Activated gamma-delta T cell treated with Interleukin-2 at 50 U/mL for 16 hours (primary cell): ENCODE data around the gene MAP7.
"Not testable (repeated sequence)": the region's sequence is repeated elsewhere in the genome, so short reads cannot be mapped to it uniquely, and the experiment has no call there.

Experiments used
- DNase-seq: peaks from one replicate; pipeline ENCODE4 v3.0.0-alpha.2; 2020

MAP7 gene

DNA sequence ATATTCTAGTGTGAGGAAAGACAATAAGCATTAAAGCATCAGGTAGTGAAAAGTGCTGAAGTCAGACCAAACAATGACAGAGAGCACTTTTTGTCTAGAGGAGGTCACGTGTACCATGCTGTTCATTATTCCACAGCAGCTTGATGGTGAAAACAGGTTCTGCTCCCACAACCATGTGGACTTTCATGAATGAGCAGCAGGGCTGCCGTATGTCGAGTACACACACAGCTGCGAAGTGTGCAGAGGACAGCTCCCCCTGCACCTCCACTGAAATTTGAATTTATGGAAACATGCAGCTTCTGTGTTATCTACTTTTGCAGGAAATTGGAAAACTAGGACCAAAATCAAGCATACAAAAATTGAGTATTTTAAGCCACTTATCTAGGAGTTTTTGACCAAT is 85.3 kb downstream of the MAP7 start:
- DNase-seq = no peak

DNA sequence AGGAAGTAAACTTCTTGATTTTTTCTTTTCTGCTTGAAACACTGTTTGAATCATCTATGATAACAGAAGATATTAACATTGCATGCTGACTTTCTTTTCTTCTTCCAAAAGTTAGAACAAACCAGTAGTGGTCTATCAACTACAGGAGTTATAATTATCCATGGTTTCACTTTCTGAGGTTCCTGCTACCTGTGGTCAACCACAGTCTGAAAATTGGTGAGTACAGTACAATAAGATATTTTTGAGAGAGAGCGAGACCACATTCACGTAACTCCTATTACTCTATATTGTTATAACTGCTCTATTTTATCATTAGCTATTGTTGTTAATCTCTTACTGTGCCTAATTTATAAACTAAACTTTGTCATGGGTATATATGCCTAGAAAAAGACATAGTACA is 86.1 kb downstream of the MAP7 start:
- no peak for DNase-seq

GRCh38 chr6:136463743-136464142 is 86.5 kb downstream of the MAP7 start:
- no peak for DNase-seq

DNA sequence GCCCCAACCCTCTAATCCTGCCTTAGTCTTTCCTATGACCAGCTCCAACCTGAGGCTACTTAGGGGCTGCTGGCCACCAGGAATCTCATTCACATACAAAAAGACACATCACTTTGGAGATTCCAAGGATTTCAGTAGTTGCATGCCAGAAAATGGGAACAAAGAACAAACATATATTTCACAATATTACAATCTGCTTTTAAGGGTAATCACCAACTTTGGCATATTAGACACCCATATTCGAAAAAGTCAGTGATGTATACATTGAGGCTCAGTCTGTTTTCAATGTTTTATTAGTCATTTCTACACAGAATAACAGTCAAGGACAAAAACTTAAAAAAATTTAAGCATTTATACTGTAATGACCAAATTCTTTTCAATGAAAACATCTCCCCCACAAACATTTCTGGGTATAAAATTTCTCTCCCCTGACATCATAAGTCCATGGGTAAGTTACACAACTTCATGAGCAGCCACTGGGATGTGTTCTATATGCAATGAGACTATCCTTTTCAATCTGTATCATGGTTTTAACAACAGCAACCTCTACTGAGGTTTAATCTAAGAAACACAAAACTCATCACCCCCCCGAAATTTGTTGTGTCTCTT is 103.5 kb downstream of the MAP7 start:
- no peak for DNase-seq

DNA sequence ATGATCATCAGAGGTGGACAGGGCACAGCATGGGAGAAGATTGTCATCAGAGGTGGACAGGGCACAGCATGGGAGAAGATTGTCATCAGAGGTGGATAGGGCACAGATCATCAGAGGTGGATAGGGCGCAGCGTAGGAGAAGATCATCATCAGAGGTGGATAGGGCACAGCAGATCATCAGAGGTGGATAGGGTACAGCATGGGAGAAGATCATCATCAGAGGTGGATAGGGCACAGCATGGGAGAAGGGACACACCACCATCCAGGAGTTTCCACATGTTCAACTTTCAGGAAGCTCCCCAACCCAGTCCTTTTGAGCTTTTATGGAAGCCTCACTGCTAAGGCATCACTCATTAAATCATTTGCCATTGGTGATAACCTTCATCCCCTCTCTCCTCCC is 104.1 kb downstream of the MAP7 start:
- no peak for DNase-seq

GRCh38 chr6:136445063-136445462 is 105.2 kb downstream of the MAP7 start:
- no peak for DNase-seq

DNA sequence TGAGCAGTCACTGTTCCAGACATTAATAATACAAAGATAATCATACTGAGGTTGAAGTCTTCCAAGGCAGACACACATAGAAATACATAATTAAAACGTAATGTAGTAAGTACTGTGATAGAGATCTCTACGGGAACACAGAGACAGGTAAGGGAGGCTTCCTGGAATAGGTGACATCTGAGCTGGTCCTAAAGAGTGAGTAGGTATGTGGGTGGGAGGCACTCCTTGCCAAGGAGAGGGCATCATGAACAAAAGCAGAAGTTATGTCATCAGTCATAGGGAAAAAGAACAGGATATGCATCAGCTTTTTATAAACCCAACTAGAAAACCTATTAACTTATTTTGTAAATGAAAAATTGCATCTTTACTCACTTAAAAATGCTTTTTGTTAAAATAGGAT is 110.0 kb downstream of the MAP7 start:
- no peak for DNase-seq

DNA sequence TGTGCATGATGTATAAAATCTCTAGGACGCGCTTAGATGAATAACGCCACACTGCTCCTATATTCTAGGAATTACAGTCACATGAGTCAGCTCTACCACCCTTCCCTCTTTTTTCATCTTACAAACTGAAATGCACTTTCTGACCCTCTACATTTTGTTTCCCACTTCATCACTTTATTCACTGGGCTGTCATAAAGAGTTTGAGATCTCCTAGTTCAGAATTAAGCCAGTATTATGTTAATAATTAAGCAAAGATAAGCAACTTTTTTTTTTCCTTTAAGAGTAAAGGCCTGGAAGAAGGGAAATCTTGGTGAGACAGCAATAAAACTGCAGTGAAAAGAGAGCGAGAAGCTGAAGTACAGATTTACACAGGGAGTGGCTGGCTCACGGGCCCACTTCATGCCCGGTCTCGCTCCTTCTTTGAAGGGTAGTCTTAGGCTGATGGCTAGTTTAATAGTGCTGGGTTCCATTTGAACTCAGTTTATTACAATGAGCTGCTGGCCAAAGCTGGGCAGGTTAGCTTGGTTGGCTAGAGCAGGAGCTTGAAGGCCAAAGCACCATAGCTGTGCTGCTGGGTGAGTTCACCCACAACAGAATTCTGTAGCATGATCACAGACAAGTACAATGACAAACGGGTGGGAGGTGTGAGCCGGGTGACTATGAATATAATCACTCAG is 110.6 kb downstream of the MAP7 start:
- DNase-seq = no peak

DNA sequence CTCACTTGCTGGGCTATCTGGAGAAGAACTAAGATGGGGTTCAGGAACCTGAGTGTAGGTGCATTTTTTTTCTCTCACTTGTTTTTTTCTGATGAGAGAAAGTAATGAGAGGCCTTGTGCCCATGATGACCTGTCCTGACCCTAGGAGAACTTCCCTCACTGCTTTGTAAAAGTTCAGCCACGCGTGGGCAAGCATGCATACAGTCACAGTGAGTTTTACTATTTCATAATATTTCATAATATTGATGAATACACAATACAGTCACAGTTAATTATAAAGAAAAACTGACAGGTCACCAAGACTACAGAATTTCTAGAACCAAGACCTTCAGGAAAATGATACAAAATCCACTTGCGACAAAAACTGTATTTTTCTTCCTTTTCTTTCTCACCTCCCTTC is 111.8 kb downstream of the MAP7 start:
- no peak for DNase-seq

DNA sequence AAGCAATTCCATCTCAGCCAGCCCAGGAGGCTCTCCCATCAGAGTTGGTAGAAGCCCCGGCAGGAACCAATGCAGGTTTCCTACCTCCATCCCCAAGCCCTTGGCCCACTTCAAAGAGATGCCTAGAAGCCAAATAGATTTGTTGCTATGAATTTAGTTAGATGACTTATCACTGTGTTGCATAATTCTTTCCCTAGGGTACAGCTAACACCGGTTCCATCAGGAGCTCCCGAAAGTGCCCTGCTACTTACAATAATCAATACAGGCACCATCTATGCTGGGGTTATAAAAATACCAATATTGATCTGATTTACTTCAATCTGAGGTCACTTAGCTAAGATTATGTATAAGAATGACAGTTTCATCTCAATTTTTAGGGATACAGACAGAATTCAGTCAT is 113.0 kb downstream of the MAP7 start:
- no peak for DNase-seq

DNA sequence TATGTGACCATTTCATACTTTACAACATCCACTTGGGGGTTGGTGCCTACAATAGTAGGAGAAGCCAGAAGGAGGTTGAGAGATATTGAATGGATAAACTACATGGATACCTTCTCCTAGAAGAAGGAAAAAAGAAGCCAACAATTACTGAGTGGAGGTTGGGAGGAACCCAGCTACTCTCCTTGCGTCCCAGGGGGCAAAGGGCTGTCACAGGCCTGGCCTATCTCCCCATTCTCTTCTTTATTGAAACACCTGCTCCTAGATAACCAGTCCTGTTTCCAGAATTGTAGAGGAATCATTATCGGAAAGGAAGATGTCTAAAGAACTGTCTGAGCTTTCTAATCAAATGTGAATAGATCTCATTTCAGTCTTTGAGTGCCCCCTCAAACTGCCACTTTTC is 115.1 kb downstream of the MAP7 start:
- no peak for DNase-seq

DNA sequence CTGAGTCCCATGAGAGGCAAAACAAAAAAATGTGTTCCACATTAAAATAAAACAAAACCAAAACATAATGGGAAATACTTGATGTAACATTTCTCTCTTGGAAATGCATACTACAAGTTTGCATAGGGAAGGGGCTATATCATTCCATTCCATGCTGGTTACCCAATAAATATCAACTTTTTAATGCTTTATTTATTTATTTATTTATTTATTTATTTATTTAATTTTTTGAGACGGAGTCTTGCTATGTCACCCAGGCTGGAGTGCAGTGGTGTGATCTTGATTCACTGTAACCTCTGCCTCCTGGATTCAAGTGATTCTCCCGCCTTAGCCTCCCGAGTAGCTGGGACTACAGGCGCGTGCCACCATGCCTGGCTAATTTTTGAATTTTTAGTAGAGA is 118.9 kb downstream of the MAP7 start:
- DNase-seq = not testable (repeated sequence)

GRCh38 chr6:136429264-136430065 is 120.8 kb downstream of the MAP7 start:
- no peak for DNase-seq

DNA sequence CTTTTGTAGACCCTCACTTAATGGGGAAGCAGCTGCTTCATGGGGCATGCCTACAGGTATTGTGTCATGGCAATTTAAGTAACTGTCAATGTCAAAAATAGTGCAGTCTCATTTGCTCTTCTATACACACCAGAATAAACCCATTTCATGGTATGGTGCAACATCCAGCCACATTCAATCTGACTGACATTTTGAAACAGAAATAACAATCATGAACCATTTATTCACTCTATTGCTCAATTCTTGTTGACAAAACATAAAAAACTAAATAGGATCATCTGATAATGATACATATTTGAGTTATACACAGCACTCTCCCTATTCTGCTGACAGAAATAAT is 122.9 kb downstream of the MAP7 start:
- DNase-seq = no peak

- no peak for DNase-seq
Measured at GRCh38 chr6:136426627-136427377, 123.4 kb downstream of the MAP7 start.

DNA sequence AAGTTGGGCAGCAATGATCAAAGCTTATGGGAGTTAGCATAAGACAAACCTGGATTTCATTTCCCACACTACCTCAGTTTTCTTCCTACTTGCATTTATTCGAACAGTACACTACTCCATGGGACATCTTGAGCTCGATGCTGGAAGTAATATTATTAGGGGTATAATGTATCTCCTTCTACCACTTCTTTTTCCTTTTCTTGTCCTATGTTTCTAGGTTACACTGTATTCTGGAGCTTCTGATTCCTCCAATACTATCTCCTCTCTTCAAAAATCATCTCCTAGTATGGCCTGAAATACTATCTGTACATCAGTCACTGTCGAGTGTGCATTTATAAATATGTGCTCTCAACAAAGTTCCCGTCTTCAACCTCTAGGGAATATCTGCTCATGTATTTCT is 124.4 kb downstream of the MAP7 start:
- DNase-seq = no peak

GRCh38 chr6:136424901-136425300 is 125.3 kb downstream of the MAP7 start:
- DNase-seq = no peak

DNA sequence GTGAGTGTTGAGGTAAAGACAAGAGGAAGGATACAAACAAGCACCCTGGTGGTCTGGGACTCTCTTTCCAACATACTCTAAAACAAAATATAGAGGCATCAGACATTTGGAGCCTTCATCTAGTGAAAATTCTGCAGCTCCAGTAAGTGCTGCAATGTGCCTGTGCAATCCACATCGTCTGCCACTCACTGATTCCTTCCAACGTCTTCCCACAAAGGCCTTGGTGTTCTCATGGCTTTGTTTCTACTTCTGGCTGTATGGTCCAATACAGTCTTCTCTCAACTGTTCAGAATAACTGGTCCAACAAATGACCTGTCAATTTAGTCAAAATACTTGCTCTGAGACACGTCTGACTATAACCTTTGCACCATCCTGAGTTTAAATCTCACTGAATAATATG is 125.8 kb downstream of the MAP7 start:
- DNase-seq = no peak

DNA sequence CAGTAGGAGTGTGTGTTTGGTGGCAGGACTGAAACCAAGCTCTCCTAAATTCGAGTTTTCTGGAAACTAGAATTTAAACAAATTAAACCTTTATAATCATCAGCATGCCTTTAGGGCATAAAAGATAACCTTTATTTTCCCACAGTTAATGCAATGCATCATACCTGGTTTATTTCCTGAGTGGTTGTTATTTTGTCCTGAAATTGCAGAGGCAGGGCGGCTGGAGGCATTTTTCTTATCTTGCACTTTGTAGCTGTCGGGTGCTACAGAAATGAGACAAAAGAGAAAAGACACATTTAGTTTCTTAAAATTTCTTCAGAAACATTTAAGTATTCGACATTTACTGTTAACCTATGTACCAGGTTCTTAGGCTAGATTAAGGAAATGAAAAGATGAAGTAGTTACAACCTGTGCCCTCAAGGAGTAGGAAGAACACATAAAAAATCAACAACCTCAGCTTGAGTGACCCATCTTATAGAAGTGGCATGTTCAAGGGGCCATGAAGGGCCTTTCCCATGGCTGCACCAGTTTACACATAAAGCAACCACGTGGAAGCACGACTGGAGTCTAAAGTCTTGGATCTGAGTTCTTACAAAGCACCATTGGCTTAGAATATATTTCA is 128.6 kb downstream of the MAP7 start:
- DNase-seq = no peak

DNA sequence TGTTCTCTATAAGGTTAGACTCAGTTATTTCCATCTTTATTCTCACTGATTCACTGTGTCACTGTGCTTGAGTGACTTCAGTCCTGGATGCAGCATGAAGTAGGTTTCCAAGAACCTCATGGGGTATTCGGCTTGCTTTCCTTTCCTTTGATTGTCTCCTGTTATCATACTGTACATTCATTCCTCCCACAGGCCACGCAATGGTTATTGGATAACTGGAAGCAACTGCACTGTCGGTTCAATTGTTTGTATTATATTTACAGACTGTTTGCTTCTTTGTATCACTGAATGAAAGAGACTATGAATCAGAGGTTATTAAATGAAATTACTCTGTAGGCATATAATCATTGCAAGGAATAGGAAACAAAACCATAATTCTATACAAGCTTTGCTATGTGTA is 129.4 kb downstream of the MAP7 start:
- DNase-seq = no peak

GRCh38 chr6:136415351-136416007 is 134.7 kb downstream of the MAP7 start:
- no peak for DNase-seq

DNA sequence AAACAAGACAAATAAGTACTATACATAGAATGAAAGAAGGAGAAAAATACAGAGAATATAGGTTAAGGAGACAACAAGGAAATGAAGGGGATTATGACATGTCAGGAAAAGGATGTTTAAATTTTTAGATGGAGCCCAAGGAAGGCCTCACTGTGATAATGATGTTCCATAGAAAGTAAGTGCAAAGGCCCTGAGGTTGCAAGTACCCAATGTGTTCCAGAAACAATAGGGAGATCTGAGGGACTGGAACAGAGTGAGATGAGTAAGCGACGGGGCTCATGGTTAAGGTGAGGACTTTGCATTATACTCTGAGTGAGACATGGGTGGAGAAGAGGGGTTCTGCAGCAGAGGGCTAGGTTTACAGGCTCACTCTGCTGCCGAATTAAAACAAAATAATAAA is 137.8 kb downstream of the MAP7 start:
- no peak for DNase-seq
